CD14-positive monocyte (primary cell): ENCODE measurements around the gene LRRC38. TPM values are rescaled to one million over a fixed set of nuclear protein-coding genes. Genes with fewer than 3 reads are reported as not detected.

Experiments
- DNase-seq, 3 donors: peaks; one replicate each; pipeline ENCODE4 v3.0.0-alpha.2; 2011 to 2022
- H2AFZ ChIP-seq: 2 replicates; pipeline ENCODE4 v1.6.0; 2012; ENCODE audit warnings: mild to moderate bottlenecking, low read depth, low read length, inconsistent platforms; ENCODE audit not compliant: insufficient read depth, poor library complexity, severe bottlenecking
- H3K27ac ChIP-seq, 2 donors: 1 replicate in 1 of 2; 2 replicates in 1 of 2; pipeline ENCODE4 v1.5.1; 2012 to 2013; ENCODE audit warnings: low read length in 2 of 2, control low read depth in 1 of 2, inconsistent platforms in 1 of 2, low read depth in 1 of 2, mild to moderate bottlenecking in 1 of 2
- H3K27me3 ChIP-seq, 2 donors: one replicate each; pipeline versions ENCODE4 v1.6.0 to v1.6.1; 2011 to 2013; ENCODE audit warnings: low read length in 2 of 2; ENCODE audit not compliant: control insufficient read depth in 2 of 2, insufficient read depth in 2 of 2
- H3K36me3 ChIP-seq, 2 donors: replicated peaks in 1 of 2; 1 replicate in 1 of 2; 2 replicates in 1 of 2; pipeline versions ENCODE4 v1.5.1 to v1.6.1; 2012 to 2013; ENCODE audit warnings: low read length in 2 of 2, control low read depth in 1 of 2, inconsistent platforms in 1 of 2, mild to moderate bottlenecking in 1 of 2; ENCODE audit not compliant: insufficient read depth in 2 of 2, control insufficient read depth in 1 of 2
- H3K4me1 ChIP-seq, 2 donors: 1 replicate in 1 of 2; 2 replicates in 1 of 2; pipeline versions ENCODE4 v1.5.1 to v1.6.1; 2012 to 2013; ENCODE audit warnings: low read length in 2 of 2, control low read depth in 1 of 2, inconsistent platforms in 1 of 2, mild to moderate bottlenecking in 1 of 2, moderate library complexity in 1 of 2; ENCODE audit not compliant: insufficient read depth in 2 of 2, control insufficient read depth in 1 of 2
- H3K4me2 ChIP-seq: replicated peaks from 2 replicates; pipeline ENCODE3; 2012; ENCODE audit warnings: low read length, moderate library complexity, mild to moderate bottlenecking; ENCODE audit not compliant: poor library complexity, severe bottlenecking; ENCODE audit errors: extremely low read depth
- H3K4me3 ChIP-seq, 3 experiments: fragments of 200-600 bp in 1 of 3; sonication (generic) in 1 of 3; replicated peaks in 1 of 3; 1 replicate in 2 of 3; 2 replicates in 1 of 3; pipeline ENCODE4 v1.5.1; 2011 to 2013; ENCODE audit warnings: low read length in 3 of 3, mild to moderate bottlenecking in 3 of 3, control low read depth in 2 of 3, low read depth in 2 of 3, inconsistent platforms in 1 of 3, moderate library complexity in 1 of 3
- H3K79me2 ChIP-seq: 2 replicates; pipeline ENCODE4 v1.6.0; 2012; ENCODE audit warnings: mild to moderate bottlenecking, control low read depth, inconsistent platforms, low read length, moderate library complexity; ENCODE audit not compliant: insufficient read depth
- H3K9ac ChIP-seq: 2 replicates; pipeline ENCODE4 v1.6.0; 2017; ENCODE audit warnings: low read length, mild to moderate bottlenecking; ENCODE audit not compliant: insufficient read depth, poor library complexity, severe bottlenecking
- H3K9me3 ChIP-seq, 2 donors: replicated peaks in 1 of 2; 1 replicate in 1 of 2; 2 replicates in 1 of 2; pipeline versions ENCODE4 v1.5.1 to v1.6.1; 2012 to 2013; ENCODE audit warnings: low read length in 2 of 2, control low read depth in 1 of 2; ENCODE audit not compliant: control insufficient read depth in 1 of 2, insufficient read depth in 1 of 2
- H4K20me1 ChIP-seq: 2 replicates; pipeline ENCODE4 v1.6.0; 2012; ENCODE audit warnings: mild to moderate bottlenecking, low read length, control low read depth, moderate library complexity; ENCODE audit not compliant: insufficient read depth
- H3K27ac Mint-ChIP-seq, 7 donors: one replicate each; pipeline ENCODE4 v1.8.0; 2020; ENCODE audit warnings: mild to moderate bottlenecking in 7 of 7, mixed read lengths in 7 of 7, moderate library complexity in 6 of 7, inconsistent platforms in 2 of 7
- H3K27me3 Mint-ChIP-seq, 3 donors: one replicate each; pipeline ENCODE4 v1.8.0; 2021 to 2022; ENCODE audit warnings: low read depth in 3 of 3, mild to moderate bottlenecking in 3 of 3, mixed read lengths in 3 of 3, moderate library complexity in 3 of 3, inconsistent platforms in 1 of 3
- H3K36me3 Mint-ChIP-seq, 2 donors: one replicate each; pipeline ENCODE4 v1.8.0; 2020; ENCODE audit warnings: mixed read lengths in 2 of 2, inconsistent platforms in 1 of 2, mild to moderate bottlenecking in 1 of 2
- H3K4me1 Mint-ChIP-seq: one replicate; pipeline ENCODE4 v1.8.0; 2020; ENCODE audit warnings: mild to moderate bottlenecking, mixed read lengths
- H3K4me3 Mint-ChIP-seq, 2 donors: one replicate each; pipeline ENCODE4 v1.8.0; 2020; ENCODE audit warnings: mild to moderate bottlenecking in 2 of 2, mixed read lengths in 2 of 2, moderate library complexity in 1 of 2
- H3K9me3 Mint-ChIP-seq, 7 donors: one replicate each; pipeline ENCODE4 v1.8.0; 2020 to 2022; ENCODE audit warnings: mixed read lengths in 7 of 7, mild to moderate bottlenecking in 6 of 7, moderate library complexity in 6 of 7, inconsistent platforms in 2 of 7
- WGBS: methylation state at CpG from one replicate; pipeline ENCODE4 v1.1.5; 2013; ENCODE audit warnings: missing lambda C conversion rate; ENCODE audit not compliant: insufficient coverage; 5-methylcytosine and 5-hydroxymethylcytosine counted together
- intact Hi-C, 2 donors: fragments of 100-400 bp; cut with micrococcal nuclease; formaldehyde crosslinking; loops; one replicate each; pipeline versions ENCODE4 v1.15.0 to v1.15.1; 2023
- polyA plus RNA-seq, 3 donors: library from polyadenylated mRNA; depleted of rRNA in 1 of 3; unstranded in 2 of 3; stranded (reverse) in 1 of 3; fragments of 300-500 nt in 2 of 3; fragments of >200 nt in 1 of 3; fragmentation: Illumina TruSeq in 2 of 3; gene quantifications; 1 replicate in 2 of 3; 2 replicates in 1 of 3; pipeline ENCODE4 v1.2.3, GENCODE V29; 2012 to 2021
- TF ChIP-seq, protein P1 (sequence below): fragments of 200-600 bp; IDR thresholded peaks from one replicate; pipeline ENCODE4 v1.8.0; 2022; ENCODE audit warnings: antibody characterized with exemption, mild to moderate bottlenecking

Gene LRRC38
- polyA plus RNA-seq, 3 donors = not detected

DNA sequence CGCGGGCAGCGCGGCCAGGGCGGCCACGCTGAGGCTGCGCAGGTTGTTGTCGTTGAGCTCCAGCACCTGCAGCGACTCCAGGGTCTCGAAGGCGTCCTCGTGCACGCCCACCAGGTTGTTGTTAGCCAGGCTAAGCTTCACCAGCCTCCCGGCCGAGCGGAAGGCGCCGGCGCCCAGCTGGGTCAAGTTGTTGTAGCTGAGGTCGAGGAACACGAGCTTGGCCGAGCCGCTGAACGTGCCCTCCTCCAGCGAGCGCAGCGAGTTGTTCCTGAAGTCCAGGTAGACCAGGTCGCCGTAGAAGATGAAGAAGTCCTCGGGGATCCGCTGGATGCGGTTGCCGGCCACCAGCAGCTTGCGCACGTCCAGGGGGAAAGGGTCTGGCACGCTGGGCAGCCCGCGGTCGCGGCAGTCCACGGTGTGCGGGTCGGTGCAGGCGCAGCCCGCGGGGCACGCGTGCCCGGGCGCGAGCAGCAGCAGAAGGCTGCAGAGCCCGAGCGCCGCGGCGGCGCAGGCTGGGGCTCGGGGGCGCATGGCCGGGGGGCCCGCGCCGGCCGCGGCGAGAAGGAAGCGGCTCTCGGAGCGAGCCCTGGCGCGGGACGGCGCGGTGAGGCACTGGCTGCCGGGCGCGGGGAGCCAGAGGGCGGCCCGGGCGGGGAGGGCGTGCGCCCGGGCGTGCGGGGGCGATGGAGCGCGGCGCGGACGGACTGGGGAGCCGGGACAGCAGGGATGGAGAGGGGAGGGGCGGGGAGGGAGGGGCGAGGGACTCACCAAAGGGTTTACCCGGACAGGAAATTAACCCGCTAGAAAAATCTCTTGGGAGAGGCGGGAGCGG lies 524 bp downstream of the LRRC38 start:
- Histone ChIP-seq H3K9ac (no peak overlapping the region), H3K4me1 (no peaks in the 10 kb centered on the region), H4K20me1 (no peaks in the 10 kb centered on the region), H3K79me2 (no peaks in the 10 kb centered on the region), H3K27ac (no peak overlapping the region), H3K9me3 (no peaks in the 10 kb centered on the region), H3K4me2 (no peak overlapping the region), H3K36me3 (no peaks in the 10 kb centered on the region), H3K4me3 (no peak overlapping the region), H2AFZ (no peak overlapping the region), H3K27me3 (peaks cover 21 to 59% of the 10 kb centered on the region in 2 donors)
- TF ChIP-seq, protein P1, sequence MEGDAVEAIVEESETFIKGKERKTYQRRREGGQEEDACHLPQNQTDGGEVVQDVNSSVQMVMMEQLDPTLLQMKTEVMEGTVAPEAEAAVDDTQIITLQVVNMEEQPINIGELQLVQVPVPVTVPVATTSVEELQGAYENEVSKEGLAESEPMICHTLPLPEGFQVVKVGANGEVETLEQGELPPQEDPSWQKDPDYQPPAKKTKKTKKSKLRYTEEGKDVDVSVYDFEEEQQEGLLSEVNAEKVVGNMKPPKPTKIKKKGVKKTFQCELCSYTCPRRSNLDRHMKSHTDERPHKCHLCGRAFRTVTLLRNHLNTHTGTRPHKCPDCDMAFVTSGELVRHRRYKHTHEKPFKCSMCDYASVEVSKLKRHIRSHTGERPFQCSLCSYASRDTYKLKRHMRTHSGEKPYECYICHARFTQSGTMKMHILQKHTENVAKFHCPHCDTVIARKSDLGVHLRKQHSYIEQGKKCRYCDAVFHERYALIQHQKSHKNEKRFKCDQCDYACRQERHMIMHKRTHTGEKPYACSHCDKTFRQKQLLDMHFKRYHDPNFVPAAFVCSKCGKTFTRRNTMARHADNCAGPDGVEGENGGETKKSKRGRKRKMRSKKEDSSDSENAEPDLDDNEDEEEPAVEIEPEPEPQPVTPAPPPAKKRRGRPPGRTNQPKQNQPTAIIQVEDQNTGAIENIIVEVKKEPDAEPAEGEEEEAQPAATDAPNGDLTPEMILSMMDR = no peak
- DNase-seq = no peak
- Mint-ChIP-seq H3K27ac (no peak overlapping the region), H3K27me3 (peaks cover 52 to 75% (median 63%) of the 10 kb centered on the region in 3 donors), H3K36me3 (no peaks in the 10 kb centered on the region), H3K4me3 (peak overlapping the region in 1 of 2 donors; percentile 84), H3K9me3 (peaks cover 0 to 6% (median 2%) of the 10 kb centered on the region in 7 donors), H3K4me1 (no peaks in the 10 kb centered on the region)
- intact Hi-C loops = no loop called here
- WGBS = 2% methylated on average over 94 of the region's 98 CpGs

DNA sequence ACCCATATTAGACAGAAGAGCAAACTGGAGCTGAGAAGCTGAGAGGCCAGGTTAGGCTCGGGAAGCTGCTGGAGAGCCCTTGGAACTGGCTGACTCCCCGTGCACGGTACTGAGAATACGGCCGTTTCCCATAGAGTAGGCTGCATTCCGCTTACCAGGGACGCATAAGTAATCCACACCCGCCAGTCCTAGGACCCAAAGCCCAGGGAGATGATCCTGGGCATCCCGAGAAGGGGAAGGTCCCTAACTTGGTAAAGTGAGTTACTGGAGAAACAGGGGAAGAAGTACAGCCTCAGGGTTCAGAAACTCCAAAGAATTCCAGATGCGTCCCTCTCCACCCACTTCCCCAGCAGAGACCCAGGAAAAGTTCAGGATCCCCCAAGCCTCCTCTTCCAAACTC lies 1.3 kb downstream of the LRRC38 start:
- Mint-ChIP-seq H3K9me3 (peaks cover 0 to 6% (median 1%) of the 10 kb centered on the region in 7 donors), H3K27me3 (peaks cover 46 to 67% (median 60%) of the 10 kb centered on the region in 3 donors), H3K27ac (no peak overlapping the region), H3K36me3 (no peaks in the 10 kb centered on the region), H3K4me3 (peak overlapping the region in 1 of 2 donors; percentile 64), H3K4me1 (no peaks in the 10 kb centered on the region)
- TF ChIP-seq, protein P1 = no peak
- H3K27ac ChIP-seq = no peak overlapping the region
- H3K4me3 ChIP-seq = no peak overlapping the region
- no peaks in the 10 kb centered on the region for H3K79me2 ChIP-seq
- H3K36me3 ChIP-seq = no peaks in the 10 kb centered on the region
- H3K4me2 ChIP-seq = no peak overlapping the region
- H4K20me1 ChIP-seq = no peaks in the 10 kb centered on the region
- no peaks in the 10 kb centered on the region for H3K4me1 ChIP-seq
- intact Hi-C loops = no loop called here
- 8% methylated on average over 3 of the region's 10 CpGs for WGBS
- H3K9ac ChIP-seq = no peak overlapping the region
- peaks cover 21 to 55% of the 10 kb centered on the region in 2 donors for H3K27me3 ChIP-seq
- DNase-seq = no peak
- no peak overlapping the region for H2AFZ ChIP-seq
- no peaks in the 10 kb centered on the region for H3K9me3 ChIP-seq
